Measurements from ENCODE around the gene CHP2. TPM values are rescaled to one million over a fixed set of nuclear protein-coding genes. Genes with fewer than 3 reads are reported as not detected.
"Not testable (repeated sequence)": the region's sequence is repeated elsewhere in the genome, so short reads cannot be mapped to it uniquely, and the experiment has no call there.

Gene CHP2
- not detected in 2 replicates for total RNA-seq

- DNase-seq (ENCODE audit: extremely low read depth, low read depth, low spot score), result no peak
Measured at GRCh38 chr16:23754594-23755483, at the start of gene CHP2. CHP2 (plus strand) TSS chr16:23755026; CDS start chr16:23755050, 24 bp downstream.

- DNase-seq (ENCODE audit: extremely low read depth, low read depth, low spot score), result no peak
Measured at GRCh38 chr16:23705517-23705902, 49.3 kb upstream of the CHP2 start.

- no peak for DNase-seq (ENCODE audit: extremely low read depth, low read depth, low spot score)
Measured at GRCh38 chr16:23706439-23706838, 48.4 kb upstream of the CHP2 start.

GRCh38 chr16:23709536-23709935 is 45.3 kb upstream of the CHP2 start:
- no peak for DNase-seq (ENCODE audit: extremely low read depth, low read depth, low spot score)

GRCh38 chr16:23710008-23710407 is 44.8 kb upstream of the CHP2 start:
- DNase-seq (ENCODE audit: extremely low read depth, low read depth, low spot score), result no peak

GRCh38 chr16:23710504-23710903 is 44.3 kb upstream of the CHP2 start:
- no peak for DNase-seq (ENCODE audit: extremely low read depth, low read depth, low spot score)

GRCh38 chr16:23711785-23712184 is 43.0 kb upstream of the CHP2 start:
- no peak for DNase-seq (ENCODE audit: extremely low read depth, low read depth, low spot score)

- no peak for DNase-seq (ENCODE audit: extremely low read depth, low read depth, low spot score)
Measured at GRCh38 chr16:23712976-23713375, 41.9 kb upstream of the CHP2 start, which contains the start of gene ERN2. ERN2 (minus strand) TSS chr16:23713222; CDS start chr16:23713187, 35 bp downstream.

- DNase-seq (ENCODE audit: extremely low read depth, low read depth, low spot score), result no peak
Measured at GRCh38 chr16:23716484-23716883, 38.3 kb upstream of the CHP2 start.

- DNase-seq (ENCODE audit: extremely low read depth, low read depth, low spot score), result not testable (repeated sequence)
Measured at GRCh38 chr16:23722613-23723240, 32.1 kb upstream of the CHP2 start.

GRCh38 chr16:23724096-23724784 is 30.6 kb upstream of the CHP2 start:
- no peak for DNase-seq (ENCODE audit: extremely low read depth, low read depth, low spot score)

- no peak for DNase-seq (ENCODE audit: extremely low read depth, low read depth, low spot score)
Measured at GRCh38 chr16:23724785-23725131, 30.1 kb upstream of the CHP2 start.

- DNase-seq (ENCODE audit: extremely low read depth, low read depth, low spot score), result no peak
Measured at GRCh38 chr16:23726710-23727109, 28.1 kb upstream of the CHP2 start.

GRCh38 chr16:23728112-23728477 is 26.7 kb upstream of the CHP2 start:
- no peak for DNase-seq (ENCODE audit: extremely low read depth, low read depth, low spot score)

GRCh38 chr16:23729503-23730424 is 25.1 kb upstream of the CHP2 start:
- no peak for DNase-seq (ENCODE audit: extremely low read depth, low read depth, low spot score)

- DNase-seq (ENCODE audit: extremely low read depth, low read depth, low spot score), result no peak
Measured at GRCh38 chr16:23734176-23734893, 20.5 kb upstream of the CHP2 start.

- not testable (repeated sequence) for DNase-seq (ENCODE audit: extremely low read depth, low read depth, low spot score)
Measured at GRCh38 chr16:23737423-23738028, 17.3 kb upstream of the CHP2 start.

GRCh38 chr16:23739516-23739915 is 15.3 kb upstream of the CHP2 start:
- DNase-seq (ENCODE audit: extremely low read depth, low read depth, low spot score), result no peak

- DNase-seq (ENCODE audit: extremely low read depth, low read depth, low spot score), result no peak
Measured at GRCh38 chr16:23741675-23742303, 13.0 kb upstream of the CHP2 start.
